ENCODE results near the gene RASAL1. TPM values are rescaled to one million over a fixed set of nuclear protein-coding genes. Genes with fewer than 3 reads are reported as not detected.

RASAL1 gene
- total and polyA plus RNA-seq, 2 experiments from 2014 or later: 2.7 to 8.2 TPM

GRCh38 chr12:113070117-113070906 is 65.2 kb downstream of the RASAL1 start:
- H3K4me1 Mint-ChIP-seq: peaks cover 37% of the 10 kb centered on the region
- ATAC-seq: no peak

More at GRCh38 chr12:113070117-113070906, 65.2 kb downstream of the RASAL1 start:
- DNase-seq (ENCODE audit: low spot score): no peak
- H3K4me3 Mint-ChIP-seq: no peak overlapping the region
- peaks cover 4% of the 10 kb centered on the region for H3K27me3 Mint-ChIP-seq (ENCODE audit: insufficient read depth, low read depth, poor library complexity)
- Histone ChIP-seq H3K4me2 (no peak overlapping the region), H3K36me3 (ENCODE audit: insufficient read depth) (no peaks in the 10 kb centered on the region), H3F3A (replicated peaks; ENCODE audit: low read depth) (no peaks in the 10 kb centered on the region), H3K4me3 (no peak overlapping the region), H3K27ac (ENCODE audit: low read depth) (no peak overlapping the region), H4K20me1 (replicated peaks; ENCODE audit: insufficient read depth) (no peaks in the 10 kb centered on the region), H3K27me3 (ENCODE audit: insufficient read depth) (no peaks in the 10 kb centered on the region), H3K79me2 (replicated peaks; ENCODE audit: insufficient read depth) (no peaks in the 10 kb centered on the region), H3K9me2 (ENCODE audit: insufficient read depth) (no peaks in the 10 kb centered on the region), H2AFZ (no peak overlapping the region), H3K4me1 (ENCODE audit: insufficient read depth) (peaks cover 8% of the 10 kb centered on the region; the same call in 1 of the 2 replicates)
- H3K27ac Mint-ChIP-seq: no peak overlapping the region
- TF ChIP-seq ETS1 (IDR thresholded peaks at IDR 0.05): no peak
- no peak for TF ChIP-seq NANOG (IDR thresholded peaks at IDR 0.05; ENCODE audit: borderline replicate concordance)
- TF ChIP-seq JUNB (IDR thresholded peaks at IDR 0.05; ENCODE audit: unreplicated experiment): no peak
- TF ChIP-seq REST (IDR thresholded peaks at IDR 0.05; ENCODE audit: unreplicated experiment): no peak
- no peak for TF ChIP-seq STAT1 (IDR thresholded peaks at IDR 0.05; ENCODE audit: unreplicated experiment)
- no peak for TF ChIP-seq ZNF462 (CRISPR knock-in tag; IDR thresholded peaks at IDR 0.05)
- no peak for TF ChIP-seq CTCF (conservative IDR thresholded peaks at IDR 0.05; ENCODE audit: low read depth in 2 of 2)
- TF ChIP-seq POLR2AphosphoS5 (IDR thresholded peaks at IDR 0.05; ENCODE audit: low read depth): no peak
- no peak for TF ChIP-seq ZNF331 (CRISPR knock-in tag; IDR thresholded peaks at IDR 0.05; ENCODE audit: low read depth)
- TF ChIP-seq CREB1 (CRISPR knock-in tag; IDR thresholded peaks at IDR 0.05; ENCODE audit: low read depth): no peak
- TF ChIP-seq ZNF114 (CRISPR knock-in tag; IDR thresholded peaks at IDR 0.05): no peak
- TF ChIP-seq EZH2 (IDR thresholded peaks at IDR 0.05; ENCODE audit: low read depth, unreplicated experiment): no peak
- H3K9me3 Mint-ChIP-seq: no peaks in the 10 kb centered on the region
- no peaks in the 10 kb centered on the region for H3K36me3 Mint-ChIP-seq (ENCODE audit: low read depth)

Data from GM23338 (cell line).